Measurements from ENCODE around the gene AIM2. TPM values are rescaled to one million over a fixed set of nuclear protein-coding genes. Genes with fewer than 3 reads are reported as not detected.
A peak's percentile ranks its signal among the peaks of the same experiment; 100 is the strongest.

The AIM2 gene
- total and polyA plus RNA-seq, 2 donors from 2014 or later: 4.6 TPM; not detected in 1

GRCh38 chr1:159025043-159025442 lies 51.5 kb downstream of the AIM2 start:
- Histone ChIP-seq H3K27ac (ENCODE audit: low read depth in 2 of 2, low read length in 2 of 2) (no peak overlapping the region), H3K4me1 (ENCODE audit: control insufficient read depth in 2 of 3, insufficient read depth in 2 of 3, low read depth in 1 of 3, low read length in 3 of 3) (no peaks in the 10 kb centered on the region), H3K9ac (ENCODE audit: low read length in 3 of 3) (no peak overlapping the region), H3K4me3 (ENCODE audit: low read length in 3 of 3) (no peak overlapping the region), H3K9me3 (ENCODE audit: control insufficient read depth in 2 of 3, insufficient read depth in 1 of 3, low read length in 3 of 3) (no peaks in the 10 kb centered on the region), H3K27me3 (ENCODE audit: control insufficient read depth, insufficient read depth, low read length) (no peaks in the 10 kb centered on the region), H3K36me3 (ENCODE audit: control insufficient read depth in 2 of 3, insufficient read depth in 3 of 3, low read length in 3 of 3) (no peaks in the 10 kb centered on the region)
- DNase-seq: peak in 1 of 5 donors; percentile 59
- TF ChIP-seq CTCF (IDR thresholded peaks at IDR 0.05; ENCODE audit: borderline replicate concordance, extremely low read depth, insufficient read depth): no peak
- no peak for FAIRE-seq
- intact Hi-C loops (cut with DNase I): no loop called here

- DNase-seq: no peak
- Histone ChIP-seq H3K9ac (ENCODE audit: low read length in 3 of 3) (no peak overlapping the region), H3K9me3 (ENCODE audit: control insufficient read depth in 2 of 3, insufficient read depth in 1 of 3, low read length in 3 of 3) (no peaks in the 10 kb centered on the region), H3K27me3 (ENCODE audit: control insufficient read depth, insufficient read depth, low read length) (no peaks in the 10 kb centered on the region), H3K4me1 (ENCODE audit: control insufficient read depth in 2 of 3, insufficient read depth in 2 of 3, low read depth in 1 of 3, low read length in 3 of 3) (no peaks in the 10 kb centered on the region), H3K4me3 (ENCODE audit: low read length in 3 of 3) (no peak overlapping the region), H3K36me3 (ENCODE audit: control insufficient read depth in 2 of 3, insufficient read depth in 3 of 3, low read length in 3 of 3) (no peaks in the 10 kb centered on the region), H3K27ac (ENCODE audit: low read depth in 2 of 2, low read length in 2 of 2) (no peak overlapping the region)
- no peak for TF ChIP-seq CTCF (IDR thresholded peaks at IDR 0.05; ENCODE audit: borderline replicate concordance, extremely low read depth, insufficient read depth)
- FAIRE-seq: no peak
- intact Hi-C loops (cut with DNase I): no loop called here
These were observed 52.8 kb downstream of the AIM2 start for GRCh38 chr1:159023723-159024122.

- no peaks in the 10 kb centered on the region for H3K9me3 ChIP-seq (ENCODE audit: control insufficient read depth in 2 of 3, insufficient read depth in 1 of 3, low read length in 3 of 3)
- no peaks in the 10 kb centered on the region for H3K4me1 ChIP-seq (ENCODE audit: control insufficient read depth in 2 of 3, insufficient read depth in 2 of 3, low read depth in 1 of 3, low read length in 3 of 3)
- H3K36me3 ChIP-seq (ENCODE audit: control insufficient read depth in 2 of 3, insufficient read depth in 3 of 3, low read length in 3 of 3): peaks cover 2 to 6% (median 3%) of the 10 kb centered on the region in 3 donors
- no peak overlapping the region for H3K4me3 ChIP-seq (ENCODE audit: low read length in 3 of 3)
- H3K9ac ChIP-seq (ENCODE audit: low read length in 3 of 3): no peak overlapping the region
- H3K27me3 ChIP-seq (ENCODE audit: control insufficient read depth, insufficient read depth, low read length): no peaks in the 10 kb centered on the region
- intact Hi-C loops (cut with DNase I): no loop called here
- peak in 2 of 5 donors; percentile 24 to 50 for DNase-seq
- FAIRE-seq: no peak
- TF ChIP-seq CTCF (IDR thresholded peaks at IDR 0.05; ENCODE audit: borderline replicate concordance, extremely low read depth, insufficient read depth): no peak
- no peak overlapping the region for H3K27ac ChIP-seq (ENCODE audit: low read depth in 2 of 2, low read length in 2 of 2)
These were observed 61.1 kb downstream of the AIM2 start for GRCh38 chr1:159015440-159015909.

- no peak for TF ChIP-seq CTCF (IDR thresholded peaks at IDR 0.05; ENCODE audit: borderline replicate concordance, extremely low read depth, insufficient read depth)
- no peak overlapping the region for H3K9ac ChIP-seq (ENCODE audit: low read length in 3 of 3)
- no peaks in the 10 kb centered on the region for H3K27me3 ChIP-seq (ENCODE audit: control insufficient read depth, insufficient read depth, low read length)
- no peaks in the 10 kb centered on the region for H3K4me1 ChIP-seq (ENCODE audit: control insufficient read depth in 2 of 3, insufficient read depth in 2 of 3, low read depth in 1 of 3, low read length in 3 of 3)
- intact Hi-C loops (cut with DNase I): no loop called here
- no peak for FAIRE-seq
- H3K27ac ChIP-seq (ENCODE audit: low read depth in 2 of 2, low read length in 2 of 2): no peak overlapping the region
- peaks cover 2 to 6% (median 3%) of the 10 kb centered on the region in 3 donors for H3K36me3 ChIP-seq (ENCODE audit: control insufficient read depth in 2 of 3, insufficient read depth in 3 of 3, low read length in 3 of 3)
- DNase-seq: no peak
- H3K4me3 ChIP-seq (ENCODE audit: low read length in 3 of 3): no peak overlapping the region
- no peaks in the 10 kb centered on the region for H3K9me3 ChIP-seq (ENCODE audit: control insufficient read depth in 2 of 3, insufficient read depth in 1 of 3, low read length in 3 of 3)
These were observed 61.7 kb downstream of the AIM2 start for GRCh38 chr1:159014851-159015250.

Data from kidney (tissue), 14 donors.